A549 (cell line): Measurements from ENCODE around the gene FZD10. TPM values are rescaled to one million over a fixed set of nuclear protein-coding genes. Genes with fewer than 3 reads are reported as not detected.

Experiments used
- ATAC-seq, 2 experiments: fragments of 200-7000 bp in 1 of 2; fragments of >200 bp in 1 of 2; cut with Nextera tagmentation in 1 of 2; cut with Tn5 transposase in 1 of 2; 3 replicates each; pipeline versions ENCODE4 v1.8.0 to v1.9.1; 2018 to 2020; ENCODE audit warnings: mild to moderate bottlenecking in 1 of 2, moderate library complexity in 1 of 2
- CTCF ChIA-PET: fragments of 300-600 bp; sonication (Branson Sonifier 250); formaldehyde crosslinking; extraction: SDS; loops from one replicate; lab custom pipeline; 2021; ENCODE audit warnings: antibody characterized with exemption, inconsistent platforms; lab: Yijun Ruan, JAX
- POLR2A ChIA-PET: fragments of 350-600 bp; formaldehyde crosslinking; extraction: SDS; loops from one replicate; lab custom pipeline; 2021; ENCODE audit warnings: antibody characterized with exemption, inconsistent platforms; lab: Yijun Ruan, JAX
- DNase-seq, 2 experiments: peaks; one replicate each; pipeline versions ENCODE4 v3.0.0 to v3.0.0-alpha.2; 2011 to 2016; ENCODE audit warnings: low read depth in 1 of 2, low spot score in 1 of 2
- FAIRE-seq: peaks from 2 replicates; lab custom pipeline; 2011; peaks lifted over from hg19 to GRCh38; lab: Jason Lieb, UNC
- H3K27ac ChIP-seq, 2 experiments: fragments of >200 bp; sonication (Bioruptor Twin); formaldehyde crosslinking; 3 replicates each; pipeline ENCODE4 v1.5.1; 2016 to 2017
- H3K4me1 ChIP-seq: fragments of >200 bp; sonication (Bioruptor Twin); formaldehyde crosslinking; 3 replicates; pipeline ENCODE4 v1.6.1; 2016
- H3K4me2 ChIP-seq: fragments of >200 bp; sonication (Bioruptor Twin); formaldehyde crosslinking; 3 replicates; pipeline ENCODE4 v1.6.1; 2016
- H3K4me3 ChIP-seq: fragments of >200 bp; sonication (Bioruptor Twin); formaldehyde crosslinking; 3 replicates; pipeline ENCODE4 v1.5.1; 2016
- H3K9me3 ChIP-seq: fragments of >200 bp; sonication (Bioruptor Twin); formaldehyde crosslinking; 3 replicates; pipeline ENCODE4 v1.6.1; 2016
- ATOH8 ChIP-seq: fragments of 250-450 bp; sonication (Bioruptor Pico); IDR thresholded peaks from 2 replicates; pipeline ENCODE4 v1.5.0; 2020; ENCODE audit warnings: low read depth, mild to moderate bottlenecking, moderate library complexity
- BCL3 ChIP-seq: fragments of >200 bp; sonication (Bioruptor Twin); formaldehyde crosslinking; IDR thresholded peaks from 3 replicates; pipeline ENCODE4 v1.6.1; 2016
- BHLHE40 ChIP-seq: IDR thresholded peaks from 2 replicates; pipeline ENCODE4 v1.6.1; 2012; ENCODE audit warnings: low read depth, low read length, inconsistent platforms
- CBX8 ChIP-seq: fragments of 200-600 bp; sonication (generic); IDR thresholded peaks from 2 replicates; pipeline ENCODE4 v1.6.1; 2016
- CEBPB ChIP-seq, 2 experiments: fragments of >200 bp in 1 of 2; sonication (Bioruptor Twin) in 1 of 2; formaldehyde crosslinking in 1 of 2; IDR thresholded peaks; 2 replicates each; pipeline ENCODE4 v1.6.1; 2012 to 2016
- CHD4 ChIP-seq: fragments of 200-600 bp; sonication (generic); IDR thresholded peaks from 2 replicates; pipeline ENCODE4 v1.6.1; 2016; ENCODE audit warnings: antibody characterized with exemption, mild to moderate bottlenecking, borderline replicate concordance
- CTCF ChIP-seq: fragments of >200 bp; sonication (Bioruptor Twin); formaldehyde crosslinking; IDR thresholded peaks from 3 replicates; pipeline ENCODE4 v1.5.1; 2016
- EHMT2 ChIP-seq: fragments of 200-600 bp; sonication (generic); IDR thresholded peaks from 2 replicates; pipeline ENCODE4 v1.6.1; 2016; ENCODE audit warnings: antibody characterized with exemption, low read depth, mild to moderate bottlenecking, moderate library complexity
- ELK1 ChIP-seq: fragments of 150-350 bp; IDR thresholded peaks from 2 replicates; pipeline ENCODE4 v1.6.1; 2014; ENCODE audit warnings: low read depth, mild to moderate bottlenecking, low read length
- EP300 ChIP-seq, 2 experiments: fragments of >200 bp; sonication (Bioruptor Twin); formaldehyde crosslinking; IDR thresholded peaks; 2 replicates in 1 of 2; 3 replicates in 1 of 2; pipeline ENCODE4 v1.6.1; 2016 to 2017
- FOSL2 ChIP-seq, 2 experiments: fragments of 450-650 bp in 1 of 2; fragments of >200 bp in 1 of 2; sonication (Bioruptor Twin) in 1 of 2; formaldehyde crosslinking; IDR thresholded peaks; 2 replicates each; pipeline versions ENCODE4 v1.5.0 to v1.6.1; 2016 to 2020; ENCODE audit warnings: mild to moderate bottlenecking in 1 of 2, moderate library complexity in 1 of 2
- FOXS1 ChIP-seq: fragments of 250-450 bp; sonication (Bioruptor Pico); IDR thresholded peaks from 2 replicates; pipeline ENCODE4 v1.5.0; 2020; ENCODE audit warnings: mild to moderate bottlenecking, moderate library complexity
- GATA3 ChIP-seq: IDR thresholded peaks from 2 replicates; pipeline ENCODE4 v1.6.1; 2012; ENCODE audit warnings: borderline replicate concordance
- HEYL ChIP-seq: fragments of 250-450 bp; sonication (Bioruptor Pico); IDR thresholded peaks from 2 replicates; pipeline ENCODE4 v1.8.0; 2021; ENCODE audit warnings: mild to moderate bottlenecking, moderate library complexity
- HOXB13 ChIP-seq: fragments of 250-450 bp; sonication (Bioruptor Pico); IDR thresholded peaks from 2 replicates; pipeline ENCODE4 v1.5.0; 2020; ENCODE audit warnings: low read depth, mild to moderate bottlenecking, moderate library complexity
- HOXB5 ChIP-seq: fragments of 250-450 bp; sonication (Bioruptor Pico); IDR thresholded peaks from 2 replicates; pipeline ENCODE4 v1.5.0; 2020; ENCODE audit warnings: mild to moderate bottlenecking, moderate library complexity
- JUN ChIP-seq, 2 experiments: fragments of >200 bp; sonication (Bioruptor Twin); formaldehyde crosslinking; IDR thresholded peaks; 2 replicates in 1 of 2; 3 replicates in 1 of 2; pipeline ENCODE4 v1.6.1; 2016 to 2017
- KDM5A ChIP-seq: fragments of 200-600 bp; sonication (generic); IDR thresholded peaks from 2 replicates; pipeline ENCODE4 v1.6.1; 2016; ENCODE audit warnings: antibody characterized with exemption, mild to moderate bottlenecking
- MAFK ChIP-seq: fragments of 450-650 bp; IDR thresholded peaks from 2 replicates; pipeline ENCODE4 v1.6.1; 2014; ENCODE audit not compliant: partially characterized antibody
- NFE2L2 ChIP-seq: fragments of 150-350 bp; conservative IDR thresholded peaks from 2 replicates; pipeline ENCODE4 v1.6.1; 2014; ENCODE audit warnings: low read length
- NPAS2 ChIP-seq: fragments of 250-450 bp; sonication (Bioruptor Pico); IDR thresholded peaks from 2 replicates; pipeline ENCODE4 v1.8.0; 2022; ENCODE audit warnings: mild to moderate bottlenecking, moderate library complexity, borderline replicate concordance
- PBX3 ChIP-seq: IDR thresholded peaks from 2 replicates; pipeline ENCODE4 v1.6.1; 2012
- RAD21 ChIP-seq, 2 experiments: fragments of >200 bp in 1 of 2; sonication (Bioruptor Twin) in 1 of 2; formaldehyde crosslinking in 1 of 2; IDR thresholded peaks in 1 of 2; conservative IDR thresholded peaks in 1 of 2; 2 replicates in 1 of 2; 3 replicates in 1 of 2; pipeline ENCODE4 v1.6.1; 2012 to 2018; ENCODE audit warnings: inconsistent platforms in 1 of 2
- RARB ChIP-seq: fragments of 250-450 bp; sonication (Bioruptor Pico); IDR thresholded peaks from 2 replicates; pipeline ENCODE4 v1.8.0; 2021; ENCODE audit warnings: mild to moderate bottlenecking, moderate library complexity
- RNF2 ChIP-seq: fragments of 200-600 bp; sonication (generic); IDR thresholded peaks from 2 replicates; pipeline ENCODE4 v1.6.1; 2016; ENCODE audit warnings: low read depth, mild to moderate bottlenecking, antibody characterized with exemption, moderate library complexity, borderline replicate concordance
- SREBF2 ChIP-seq: fragments of 450-650 bp; IDR thresholded peaks from 2 replicates; pipeline ENCODE4 v1.6.1; 2014; ENCODE audit warnings: mild to moderate bottlenecking, moderate library complexity
- TFCP2L1 ChIP-seq: fragments of 250-450 bp; sonication (Bioruptor Pico); IDR thresholded peaks from 2 replicates; pipeline ENCODE4 v1.5.0; 2021; ENCODE audit warnings: mild to moderate bottlenecking
- USF2 ChIP-seq: fragments of 450-650 bp; IDR thresholded peaks from 2 replicates; pipeline ENCODE4 v1.6.1; 2014; ENCODE audit warnings: antibody characterized with exemption
- ZC3H11A ChIP-seq: fragments of 450-650 bp; IDR thresholded peaks from 2 replicates; pipeline ENCODE4 v1.6.1; 2014; ENCODE audit warnings: antibody characterized with exemption, mild to moderate bottlenecking
- ZFP36 ChIP-seq: fragments of 450-650 bp; IDR thresholded peaks from 2 replicates; pipeline ENCODE4 v1.6.1; 2014; ENCODE audit warnings: borderline replicate concordance; ENCODE audit not compliant: partially characterized antibody
- ZNF302 ChIP-seq: fragments of 250-450 bp; sonication (Bioruptor Pico); IDR thresholded peaks from 2 replicates; pipeline ENCODE4 v1.9.0; 2021; ENCODE audit warnings: inconsistent platforms, mild to moderate bottlenecking, moderate library complexity
- WGBS: methylation state at CpG from one replicate; pipeline ENCODE4 v1.1.6; 2017; ENCODE audit errors: missing lambda C conversion rate; 5-methylcytosine and 5-hydroxymethylcytosine counted together
- polyA plus RNA-seq, 4 experiments: library from polyadenylated mRNA; depleted of rRNA in 3 of 4; stranded (reverse); fragments of >200 nt; fragmentation: RNase III in 1 of 4; extraction: RNeasy Plus Mini Kit Qiagen cat#74134 plus additional on column Dnase treatment in 1 of 4; gene quantifications; 2 replicates in 3 of 4; 3 replicates in 1 of 4; pipeline ENCODE4 v1.2.3, GENCODE V29; 2011 to 2017

FZD10 gene
- polyA plus RNA-seq, 2 of the 4 experiments (the other 2 are of a cell fraction): not detected

GRCh38 chr12:130115646-130116045, 46.6 kb upstream of the FZD10 start (continued):
- TF ChIP-seq EHMT2: no peak
- TF ChIP-seq ZC3H11A: no peak
- no peak for TF ChIP-seq FOSL2 (IDR thresholded peaks at IDR 0.05)
- TF ChIP-seq FOSL2 (CRISPR knock-in tag; IDR thresholded peaks at IDR 0.05): no peak
- no peak for TF ChIP-seq ATOH8 (CRISPR knock-in tag)
- no peak for TF ChIP-seq ELK1
- TF ChIP-seq RARB (CRISPR knock-in tag): no peak

- H3K27ac ChIP-seq: no peak overlapping the region
- ChIA-PET CTCF (no interaction called here), POLR2A (no interaction called here)
- H3K4me2 ChIP-seq: no peak overlapping the region
- TF ChIP-seq EP300 (IDR thresholded peaks at IDR 0.05): no peak
- no peak for TF ChIP-seq CBX8
- TF ChIP-seq HEYL (CRISPR knock-in tag): no peak
- no peak for TF ChIP-seq ZNF302 (CRISPR knock-in tag)
- no peak for TF ChIP-seq CHD4
- no peak for TF ChIP-seq HOXB5 (CRISPR knock-in tag)
- TF ChIP-seq HOXB13 (CRISPR knock-in tag): no peak
- no peak for TF ChIP-seq ZC3H11A
- TF ChIP-seq CTCF: no peak
- TF ChIP-seq GATA3: no peak
- TF ChIP-seq JUN (IDR thresholded peaks at IDR 0.05): no peak
- no peak for TF ChIP-seq NFE2L2
- TF ChIP-seq RNF2: no peak
- no peaks in the 10 kb centered on the region for H3K4me1 ChIP-seq
- 34% methylated on average over 4 of the region's 6 CpGs for WGBS
- no peak overlapping the region for H3K4me3 ChIP-seq
- ATAC-seq: no peak
- no peak for DNase-seq
- no peak for FAIRE-seq
- H3K9me3 ChIP-seq: no peaks in the 10 kb centered on the region
Observed at GRCh38 chr12:130116791-130117190, 45.5 kb upstream of the FZD10 start.

GRCh38 chr12:130117233-130117632, 45.0 kb upstream of the FZD10 start:
- WGBS: 7% methylated on average over 7 of the region's 7 CpGs
- POLR2A ChIA-PET: no interaction called here
- CTCF ChIA-PET: no interaction called here
- no peak for TF ChIP-seq BHLHE40
- TF ChIP-seq BCL3: no peak
- TF ChIP-seq PBX3: no peak
- TF ChIP-seq EP300 (IDR thresholded peaks at IDR 0.05): no peak
- TF ChIP-seq HEYL (CRISPR knock-in tag): no peak
- no peak for TF ChIP-seq CHD4
- TF ChIP-seq SREBF2: no peak
- no peak for TF ChIP-seq TFCP2L1 (CRISPR knock-in tag)
- TF ChIP-seq NPAS2 (CRISPR knock-in tag): no peak
- TF ChIP-seq FOSL2 (IDR thresholded peaks at IDR 0.05): no peak
- TF ChIP-seq FOSL2 (CRISPR knock-in tag; IDR thresholded peaks at IDR 0.05): no peak
- TF ChIP-seq RAD21 (conservative IDR thresholded peaks at IDR 0.05 in 1 of 2, IDR thresholded peaks at IDR 0.05 in 1 of 2): no peak
- no peak for TF ChIP-seq USF2
- no peak for TF ChIP-seq KDM5A
- TF ChIP-seq ZFP36: no peak
- no peak for TF ChIP-seq MAFK
- TF ChIP-seq CEBPB (IDR thresholded peaks at IDR 0.05): no peak
- TF ChIP-seq FOXS1 (CRISPR knock-in tag): no peak
- no peak for TF ChIP-seq RARB (CRISPR knock-in tag)

More at GRCh38 chr12:130117233-130117632, 45.0 kb upstream of the FZD10 start:
- DNase-seq (no peak), FAIRE-seq (no peak), ATAC-seq (no peak)
- Histone ChIP-seq H3K4me3 (no peak overlapping the region), H3K9me3 (no peaks in the 10 kb centered on the region), H3K4me2 (no peak overlapping the region), H3K4me1 (no peaks in the 10 kb centered on the region), H3K27ac (no peak overlapping the region)
